ENCODE data around the gene NEDD4.
"Not testable (repeated sequence)": the region's sequence is repeated elsewhere in the genome, so short reads cannot be mapped to it uniquely, and the experiment has no call there.

GRCh38 chr15:55842897-55843296, 150.5 kb downstream of the NEDD4 start:
- not testable (repeated sequence) for TF ChIP-seq CTCF (IDR thresholded peaks at IDR 0.05 in 2 of 3, conservative IDR thresholded peaks at IDR 0.05 in 1 of 3; ENCODE audit: control insufficient read depth in 2 of 3, extremely low read depth in 1 of 3, insufficient read depth in 1 of 3, low read depth in 3 of 3, low read length in 3 of 3); NFIC (IDR thresholded peaks at IDR 0.05; ENCODE audit: low read depth, low read length); FOXM1 (IDR thresholded peaks at IDR 0.05; ENCODE audit: low read depth, low read length); ZZZ3 (IDR thresholded peaks at IDR 0.05; ENCODE audit: control insufficient read depth, insufficient read length, low read depth); SPI1 (IDR thresholded peaks at IDR 0.05; ENCODE audit: borderline replicate concordance, insufficient read depth, low read depth, low read length); EP300 (IDR thresholded peaks at IDR 0.05; ENCODE audit: borderline replicate concordance in 1 of 2, control insufficient read depth in 1 of 2, low read depth in 2 of 2, low read length in 2 of 2); POLR2A (IDR thresholded peaks at IDR 0.05; ENCODE audit: low read depth, low read length); NR2C1 (IDR thresholded peaks at IDR 0.05); RELA (IDR thresholded peaks at IDR 0.05; ENCODE audit: borderline replicate concordance, partially characterized antibody)

All from GM12878 (cell line).